Skeletal muscle satellite cell (primary cell): ENCODE data around the gene HKDC1.

Experiments
- H3K27me3 ChIP-seq: 2 replicates; pipeline ENCODE4 v1.7.0; 2013; ENCODE audit warnings: low read length; ENCODE audit not compliant: control insufficient read depth, insufficient read depth
- H3K36me3 ChIP-seq: 2 replicates; pipeline ENCODE4 v1.7.0; 2013; ENCODE audit warnings: mild to moderate bottlenecking, control low read depth, low read length; ENCODE audit not compliant: insufficient read depth
- H3K4me1 ChIP-seq: 2 replicates; pipeline ENCODE4 v1.7.0; 2013; ENCODE audit warnings: low read length; ENCODE audit not compliant: control insufficient read depth, insufficient read depth
- H3K4me2 ChIP-seq: 2 replicates; pipeline ENCODE4 v1.7.0; 2013; ENCODE audit warnings: mild to moderate bottlenecking, low read length
- H3K4me3 ChIP-seq: 2 replicates; pipeline ENCODE4 v1.7.0; 2013; ENCODE audit warnings: low read length
- H3K9ac ChIP-seq: 2 replicates; pipeline ENCODE4 v1.7.0; 2013; ENCODE audit warnings: mild to moderate bottlenecking, low read depth, low read length, moderate library complexity
- H3K9me3 ChIP-seq: replicated peaks from 2 replicates; pipeline ENCODE4 v1.7.0; 2013; ENCODE audit warnings: mild to moderate bottlenecking, control low read depth, low read length

The HKDC1 gene

GRCh38 chr10:69316313-69317059, 96.4 kb downstream of the HKDC1 start:
- H3K27me3 ChIP-seq = no peaks in the 10 kb centered on the region
- no peaks in the 10 kb centered on the region for H3K9me3 ChIP-seq
- no peak overlapping the region for H3K4me2 ChIP-seq
- no peaks in the 10 kb centered on the region for H3K36me3 ChIP-seq
- no peak overlapping the region for H3K4me3 ChIP-seq
- H3K4me1 ChIP-seq = peaks cover 30% of the 10 kb centered on the region
- no peak overlapping the region for H3K9ac ChIP-seq
